Inflammatory macrophage treated with lipopolysaccharide for 1 hour (primary cell): ENCODE data around the gene RPS6KC1.
"Not testable (repeated sequence)": the region's sequence is repeated elsewhere in the genome, so short reads cannot be mapped to it uniquely, and the experiment has no call there.

Experiments
- DNase-seq, 2 donors: peaks; one replicate each; pipeline ENCODE4 v3.0.0-alpha.2; 2020 to 2022

The RPS6KC1 gene

DNA sequence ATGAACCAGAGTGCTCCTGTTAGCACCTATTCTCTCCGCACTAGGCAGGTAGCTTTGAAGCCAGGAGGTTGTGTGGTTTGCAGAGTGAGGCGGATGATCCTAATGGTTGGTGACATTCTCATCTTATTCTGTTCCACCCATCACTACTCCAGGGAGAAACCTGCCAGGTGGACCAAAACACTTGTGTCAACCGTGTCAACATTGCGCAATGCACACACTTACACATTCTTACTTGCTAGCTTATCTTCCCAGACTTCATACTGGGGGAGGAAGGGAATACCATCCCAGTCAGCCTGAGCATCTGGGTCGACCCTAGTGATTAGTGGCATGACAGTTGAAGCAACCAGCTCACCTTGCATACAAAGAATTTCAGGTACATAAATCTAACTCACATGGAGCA, 236.9 kb downstream of the RPS6KC1 start:
- DNase-seq = no peak

DNA sequence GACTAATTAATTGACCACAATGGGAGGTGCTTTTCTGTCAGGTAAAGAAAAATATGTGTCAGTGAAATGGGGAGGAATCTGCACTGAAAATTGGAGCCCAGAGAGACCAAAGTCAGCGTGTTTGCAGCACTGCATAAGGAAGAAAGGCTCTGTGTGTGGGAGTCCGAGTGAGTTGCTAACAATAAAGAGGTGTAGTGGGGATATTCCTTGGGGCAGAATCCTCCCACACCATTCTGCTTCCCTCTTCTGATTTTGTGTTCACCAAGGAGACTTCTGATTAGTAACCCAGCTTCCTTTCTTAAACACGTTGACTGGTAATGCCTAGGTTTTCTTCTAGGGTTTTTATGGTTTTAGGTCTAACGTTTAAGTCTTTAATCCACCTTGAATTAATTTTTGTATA, 240.5 kb downstream of the RPS6KC1 start:
- peak; percentile 62 to 83 for DNase-seq

DNA sequence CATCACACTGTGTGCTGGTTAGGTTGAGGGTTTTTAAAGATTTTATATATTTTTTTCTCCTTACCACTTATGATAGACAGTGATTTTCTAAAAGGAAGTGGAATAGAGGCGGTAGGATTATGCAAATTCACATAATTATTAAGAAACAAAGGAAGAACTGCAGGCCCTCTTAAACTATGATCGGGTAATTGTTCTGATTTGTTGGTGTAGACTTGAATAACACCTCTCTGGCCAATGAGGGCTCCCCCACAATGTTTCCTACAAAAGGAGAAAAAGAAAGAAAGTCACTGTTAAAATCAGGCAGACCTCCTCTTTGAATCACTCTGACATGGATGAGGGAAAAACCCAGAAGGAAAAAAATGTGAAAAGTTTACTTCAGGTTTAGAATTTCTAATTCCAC, 241.6 kb downstream of the RPS6KC1 start:
- DNase-seq = peak; percentile 43 to 55

DNA sequence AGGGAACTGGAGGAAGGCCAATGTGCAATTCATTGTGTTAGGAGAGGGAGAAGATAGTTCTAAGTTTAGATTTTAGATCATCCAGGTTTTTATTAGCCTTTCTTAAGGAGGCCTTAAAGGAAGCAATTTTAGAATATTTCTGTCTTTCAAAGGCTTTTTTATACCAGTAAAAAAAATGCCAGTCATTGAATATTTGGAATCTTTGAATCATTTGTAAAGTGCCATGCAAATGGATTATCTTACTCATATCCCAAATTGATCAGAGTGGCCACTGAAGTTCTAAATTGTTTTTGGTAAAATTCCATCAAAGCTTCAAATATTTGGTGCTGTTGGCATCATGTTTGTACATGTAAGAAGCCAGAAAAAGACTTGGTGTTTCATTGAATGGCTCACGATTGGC, 244.8 kb downstream of the RPS6KC1 start:
- peak; percentile 7 to 10 for DNase-seq

DNA sequence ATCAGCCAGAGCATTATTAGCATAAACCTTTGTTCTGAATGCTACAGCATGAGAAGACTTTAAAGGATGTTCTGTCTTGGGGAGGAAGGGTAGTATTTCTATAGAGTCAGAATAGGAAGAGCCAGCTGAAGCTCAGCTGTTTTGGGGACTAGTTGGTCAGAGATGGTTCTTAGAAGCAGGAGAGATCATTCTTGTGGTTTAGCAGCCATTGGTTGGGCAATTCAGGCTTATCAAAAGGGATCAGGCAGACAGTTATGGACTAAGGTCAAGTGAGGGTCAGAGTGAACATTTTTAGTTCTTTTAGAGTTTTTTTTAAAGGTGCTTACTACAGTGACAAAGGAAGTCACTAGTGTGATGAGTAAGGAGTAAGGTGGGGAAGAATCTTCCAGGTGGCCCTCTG, 245.5 kb downstream of the RPS6KC1 start:
- DNase-seq = no peak

DNA sequence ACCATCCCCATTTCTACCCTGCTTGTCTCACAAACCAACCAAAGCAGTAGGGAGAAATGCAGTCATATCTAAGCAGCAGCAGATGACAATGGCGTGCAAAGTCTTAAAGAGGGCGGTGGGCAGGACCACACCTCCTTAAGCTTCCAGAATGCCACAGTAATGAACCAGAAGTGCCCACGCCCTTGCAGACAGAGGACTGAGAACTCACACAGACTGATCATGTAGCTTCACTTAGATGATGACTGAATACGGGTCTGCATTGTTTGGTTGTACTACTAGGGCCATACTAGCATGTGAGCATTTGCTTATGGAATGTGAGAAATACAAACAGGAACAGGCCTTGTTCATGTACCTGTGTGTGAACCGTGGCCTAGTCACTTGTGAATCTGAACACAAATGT, 246.0 kb downstream of the RPS6KC1 start:
- DNase-seq = no peak

DNA sequence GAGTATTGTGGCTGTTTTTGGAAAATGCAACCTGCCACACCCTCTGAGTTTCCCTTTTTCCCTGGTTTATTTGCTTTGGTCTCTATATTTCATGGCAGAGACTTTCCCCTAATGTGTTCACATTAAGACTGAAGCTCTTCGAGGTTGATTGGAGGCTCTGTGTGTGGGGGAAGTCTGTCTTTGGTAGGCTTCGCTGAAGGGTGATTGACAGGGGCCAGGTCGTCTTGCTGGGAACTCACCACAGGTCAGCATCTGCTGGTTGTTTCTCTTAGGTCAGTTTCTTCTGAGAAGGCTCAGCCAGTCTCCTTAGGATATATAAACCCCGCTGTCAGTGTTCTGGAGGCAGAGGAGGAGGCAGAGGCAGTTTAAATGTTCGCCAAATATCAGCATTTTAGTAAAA, 249.4 kb downstream of the RPS6KC1 start:
- no peak for DNase-seq

DNA sequence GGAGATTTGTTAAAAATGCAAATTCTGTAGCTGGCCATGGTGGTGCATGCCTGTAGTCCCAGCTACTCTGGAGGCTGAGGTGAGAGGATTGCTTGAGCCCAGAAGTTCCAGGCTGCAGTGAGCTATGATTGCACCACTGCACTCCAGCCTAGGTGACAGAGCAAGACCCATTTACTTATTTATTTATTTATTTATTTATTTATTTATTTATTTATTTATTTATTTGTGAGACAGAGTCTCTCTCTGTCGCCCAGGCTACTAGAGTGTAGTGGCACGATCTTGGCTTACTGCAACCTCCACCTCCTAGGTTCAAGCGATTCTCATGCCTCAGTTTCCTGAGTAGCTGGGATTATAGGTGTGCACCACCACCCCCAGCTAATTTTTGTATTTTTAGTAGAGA, 250.5 kb downstream of the RPS6KC1 start:
- DNase-seq = not testable (repeated sequence)

DNA sequence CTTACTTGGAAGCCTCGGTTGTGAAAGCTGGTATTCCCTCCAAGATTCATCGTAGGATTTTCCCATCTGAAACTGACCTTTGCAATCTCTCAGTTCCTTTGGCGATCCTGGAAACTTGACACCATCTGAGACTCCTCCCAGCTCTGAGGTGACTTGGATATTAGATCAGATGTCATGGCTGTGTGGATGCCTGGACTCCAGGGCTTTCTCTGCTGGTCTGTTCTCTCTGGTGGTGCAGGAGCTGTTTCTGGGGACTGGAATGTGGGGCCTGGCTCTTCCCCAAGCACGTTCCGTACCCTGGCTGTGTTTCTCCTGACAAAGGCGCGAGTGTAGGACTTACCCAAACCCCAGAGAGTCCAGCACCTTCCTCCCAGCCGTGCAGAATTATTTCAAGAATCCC, 252.2 kb downstream of the RPS6KC1 start:
- no peak for DNase-seq

DNA sequence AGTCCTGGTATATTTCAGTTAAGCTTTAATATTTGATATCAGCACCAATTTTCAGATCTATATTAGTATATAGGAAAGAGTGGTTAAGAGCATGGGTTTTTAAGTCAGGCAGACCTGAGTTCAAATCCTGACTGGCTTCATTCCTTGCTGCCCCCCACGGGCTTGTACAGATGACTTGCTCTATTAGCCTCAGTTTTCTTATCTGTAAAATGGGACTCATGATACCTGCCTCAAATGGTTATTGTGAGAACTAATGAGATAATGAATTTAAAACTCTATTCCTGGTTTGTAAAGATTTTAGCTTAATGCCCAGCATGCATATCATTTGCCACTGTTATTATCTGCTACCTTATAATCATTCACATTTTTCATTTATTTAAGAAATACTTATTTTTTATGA, 264.5 kb downstream of the RPS6KC1 start:
- DNase-seq = no peak

DNA sequence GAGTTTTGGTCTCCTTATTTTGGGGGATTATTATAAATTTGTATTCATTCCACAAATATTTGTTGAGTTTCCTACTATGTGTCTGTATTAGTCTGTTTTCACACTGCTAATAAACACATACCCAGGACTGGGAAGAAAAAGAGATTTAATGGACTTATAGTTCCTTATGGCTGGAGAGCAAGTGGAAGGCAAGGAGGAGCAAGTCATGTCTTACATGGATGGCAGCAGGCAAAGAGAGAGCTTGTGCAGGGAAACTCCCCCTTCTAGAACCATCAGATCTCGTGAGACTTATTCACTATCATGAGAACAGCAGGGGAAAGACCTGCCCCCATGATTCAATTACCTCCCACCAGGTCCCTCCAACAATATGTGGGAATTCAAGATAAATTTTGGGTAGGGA, 267.4 kb downstream of the RPS6KC1 start:
- not testable (repeated sequence) for DNase-seq

DNA sequence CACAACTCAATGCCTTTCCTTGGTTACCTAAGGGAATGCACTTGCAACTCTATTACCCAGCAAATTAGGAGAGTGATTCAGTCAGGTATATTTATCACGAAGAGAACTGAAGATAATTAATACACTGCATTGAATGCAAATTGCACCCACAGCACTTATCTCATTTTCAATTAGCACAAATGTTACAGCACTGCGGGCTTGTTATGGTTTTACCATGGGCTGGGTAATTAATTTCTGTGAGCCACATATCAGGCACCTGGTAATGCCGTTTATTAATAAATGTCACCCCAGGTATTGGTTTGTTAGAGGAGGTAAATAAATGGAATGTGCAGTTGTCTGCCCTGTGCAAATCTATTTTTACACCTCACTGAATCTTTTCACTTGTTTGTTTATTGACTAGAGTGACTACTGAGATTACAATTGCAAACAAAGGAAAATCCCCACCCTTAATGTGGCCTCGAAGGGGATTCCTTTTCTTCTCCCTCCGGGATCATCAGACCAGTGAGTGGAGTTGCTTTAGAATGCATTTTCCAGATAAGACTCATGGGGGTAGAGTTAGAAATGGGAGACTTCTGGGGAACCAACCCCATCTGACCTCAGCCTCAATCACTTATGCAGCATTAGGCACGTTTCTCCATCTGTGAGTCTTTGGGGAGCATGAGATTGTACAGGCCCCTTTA, 269.3 kb downstream of the RPS6KC1 start:
- peak in 1 of 2 donors; percentile 54 for DNase-seq
